Spleen (tissue), 11 donors: Measurements from ENCODE around the gene LAMB1. TPM values are rescaled to one million over a fixed set of nuclear protein-coding genes. Genes with fewer than 3 reads are reported as not detected.

Experiments
- DNase-seq: peaks from one replicate; pipeline ENCODE4 v3.0.0-alpha.2; 2020
- H3K27ac ChIP-seq, 8 donors: fragments of 200-600 bp; sonication (generic) in 7 of 8; 1 replicate in 4 of 8; 2 replicates in 4 of 8; pipeline versions ENCODE4 v1.5.0 to v1.8.0; 2016 to 2021; ENCODE audit warnings: inconsistent platforms in 4 of 8, mild to moderate bottlenecking in 4 of 8, moderate library complexity in 1 of 8
- H3K27me3 ChIP-seq, 7 donors: fragments of 200-600 bp; sonication (generic) in 6 of 7; replicated peaks in 1 of 7; 1 replicate in 4 of 7; 2 replicates in 3 of 7; pipeline versions ENCODE4 v1.5.0 to v1.8.0; 2016 to 2021; ENCODE audit warnings: inconsistent platforms in 3 of 7, mild to moderate bottlenecking in 1 of 7
- H3K36me3 ChIP-seq, 6 donors: fragments of 200-600 bp; sonication (generic) in 5 of 6; 1 replicate in 4 of 6; 2 replicates in 2 of 6; pipeline versions ENCODE4 v1.5.0 to v1.8.0; 2016 to 2021; ENCODE audit warnings: inconsistent platforms in 2 of 6
- H3K4me1 ChIP-seq, 6 donors: fragments of 200-600 bp; sonication (generic) in 5 of 6; 1 replicate in 3 of 6; 2 replicates in 3 of 6; pipeline versions ENCODE4 v1.5.0 to v1.8.0; 2016 to 2021; ENCODE audit warnings: inconsistent platforms in 3 of 6
- H3K4me3 ChIP-seq, 8 donors: fragments of 200-600 bp; sonication (generic) in 7 of 8; 1 replicate in 4 of 8; 2 replicates in 4 of 8; pipeline versions ENCODE4 v1.5.0 to v1.8.0; 2016 to 2021; ENCODE audit warnings: inconsistent platforms in 4 of 8, mild to moderate bottlenecking in 4 of 8, moderate library complexity in 2 of 8
- H3K9me3 ChIP-seq, 8 donors: fragments of 200-600 bp; sonication (generic) in 7 of 8; 1 replicate in 4 of 8; 2 replicates in 4 of 8; pipeline versions ENCODE4 v1.5.0 to v1.8.0; 2016 to 2021; ENCODE audit warnings: inconsistent platforms in 4 of 8
- POLR2A ChIP-seq, 3 donors: fragments of 450-650 bp; IDR thresholded peaks; one replicate each; pipeline ENCODE4 v1.5.1; 2017; ENCODE audit warnings: antibody characterized with exemption in 3 of 3, mild to moderate bottlenecking in 1 of 3
- POLR2AphosphoS5 ChIP-seq, 3 donors: sonication (generic); formaldehyde crosslinking; IDR thresholded peaks; one replicate each; pipeline ENCODE4 v1.5.1; 2017; ENCODE audit warnings: antibody characterized with exemption in 3 of 3
- WGBS, 5 donors: extraction: QIAGEN DNeasy Blood & Tissue Kit in 3 of 5; methylation state at CpG; one replicate each; pipeline versions ENCODE4 v1.1.5 to v1.1.7; 2013 to 2018; 5-methylcytosine and 5-hydroxymethylcytosine counted together
- intact Hi-C: fragments of 100-400 bp; cut with DNase I; formaldehyde crosslinking; loops from one replicate; pipeline ENCODE4 v1.15.0; 2023; ENCODE audit warnings: low total_unique reads
- polyA plus RNA-seq, 3 donors: library from polyadenylated mRNA; stranded (reverse); fragments of 200-250 nt; gene quantifications; one replicate each; pipeline ENCODE4 v1.2.1, GENCODE V29; 2013
- total RNA-seq, 7 donors: library from RNA; depleted of rRNA in 3 of 7; stranded (reverse); fragments of >200 nt in 3 of 7; fragmentation: NEBNext Ultra II Directional in 4 of 7; extraction: Animal tissue kit (Norgen Biotek cat#: 25700) in 4 of 7; gene quantifications; one replicate each; pipeline versions ENCODE4 v1.1.0 to v1.2.1, GENCODE V29; 2016 to 2021
- TF ChIP-seq, protein P1 (sequence below), 11 experiments: fragments of 200-600 bp in 7 of 11; fragments of 450-650 bp in 4 of 11; sonication (generic) in 4 of 11; IDR thresholded peaks in 8 of 11; conservative IDR thresholded peaks in 3 of 11; 1 replicate in 7 of 11; 2 replicates in 4 of 11; pipeline versions ENCODE4 v1.4.0 to v1.8.0; 2016 to 2021; ENCODE audit warnings: antibody characterized with exemption in 11 of 11, inconsistent platforms in 4 of 11, mild to moderate bottlenecking in 1 of 11
- donor health status: healthy with polysubstance abuse.
- donor health status: DM: no; HTN: no; CAD: no; lungs with moderate emphysema.
- donor health status: DM: no; HTN: no; CAD: no.
- donor health status: Bipolar disorder and iron deficiency.
- donor health status: healthy.
- donor health status: DM: no; HTN: no; CAD: no.
- donor health status: DM: yes; HTN: yes; CAD: no.

LAMB1 gene
- total and polyA plus RNA-seq, 10 donors, result 51.4 to 181 (median 126) TPM

DNA sequence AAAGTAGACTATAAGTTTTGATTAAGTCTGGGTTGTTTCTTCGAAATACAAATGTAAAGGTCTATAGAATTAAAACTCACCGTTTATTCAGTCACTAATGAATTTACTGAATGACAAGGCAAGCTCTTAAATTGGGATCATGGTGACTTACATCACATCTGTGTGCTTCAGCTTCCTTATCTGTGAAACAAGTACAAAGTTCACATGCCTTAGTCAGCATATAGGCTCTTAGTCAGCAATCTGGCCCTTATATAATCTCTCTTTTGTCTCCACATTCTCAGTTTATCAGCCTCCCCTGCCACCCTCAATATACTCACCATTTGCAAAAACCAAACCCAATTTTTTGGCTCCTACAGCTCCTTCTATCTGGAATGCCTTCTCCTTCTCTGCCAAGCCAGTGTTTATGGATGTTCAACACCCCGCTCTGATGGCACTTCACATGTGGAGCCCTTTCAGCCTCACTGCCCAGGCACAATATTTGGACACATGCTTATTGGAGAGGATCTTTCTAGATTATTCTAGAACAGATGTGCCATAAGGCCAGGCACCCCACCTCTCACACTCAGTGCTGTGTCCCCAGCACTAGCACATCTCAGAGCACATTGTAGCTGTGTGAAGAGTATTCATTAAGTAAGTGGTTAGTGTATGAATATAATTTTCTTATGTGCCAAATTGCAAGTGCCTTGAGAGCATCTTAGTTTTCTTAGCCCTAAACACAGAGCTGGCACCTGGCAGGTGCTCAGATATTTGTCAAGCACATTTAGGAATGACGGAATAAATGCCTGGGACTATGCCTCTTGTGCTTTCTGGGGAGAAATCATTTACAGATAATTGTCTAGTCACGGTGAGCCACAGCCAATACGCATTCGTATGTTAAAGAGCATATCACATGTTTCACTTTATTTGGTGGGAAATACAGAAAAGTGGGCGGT lies 9.8 kb upstream of the LAMB1 start:
- no peaks in the 10 kb centered on the region for H3K9me3 ChIP-seq
- no peaks in the 10 kb centered on the region for H3K36me3 ChIP-seq
- WGBS, 5 donors, result 81 to 95% (median 90%) methylated on average over 8 of the region's 8 CpGs
- no peak overlapping the region for H3K4me3 ChIP-seq
- H3K4me1 ChIP-seq, result no peaks in the 10 kb centered on the region
- intact Hi-C loops, result no loop called here
- TF ChIP-seq, protein P1, sequence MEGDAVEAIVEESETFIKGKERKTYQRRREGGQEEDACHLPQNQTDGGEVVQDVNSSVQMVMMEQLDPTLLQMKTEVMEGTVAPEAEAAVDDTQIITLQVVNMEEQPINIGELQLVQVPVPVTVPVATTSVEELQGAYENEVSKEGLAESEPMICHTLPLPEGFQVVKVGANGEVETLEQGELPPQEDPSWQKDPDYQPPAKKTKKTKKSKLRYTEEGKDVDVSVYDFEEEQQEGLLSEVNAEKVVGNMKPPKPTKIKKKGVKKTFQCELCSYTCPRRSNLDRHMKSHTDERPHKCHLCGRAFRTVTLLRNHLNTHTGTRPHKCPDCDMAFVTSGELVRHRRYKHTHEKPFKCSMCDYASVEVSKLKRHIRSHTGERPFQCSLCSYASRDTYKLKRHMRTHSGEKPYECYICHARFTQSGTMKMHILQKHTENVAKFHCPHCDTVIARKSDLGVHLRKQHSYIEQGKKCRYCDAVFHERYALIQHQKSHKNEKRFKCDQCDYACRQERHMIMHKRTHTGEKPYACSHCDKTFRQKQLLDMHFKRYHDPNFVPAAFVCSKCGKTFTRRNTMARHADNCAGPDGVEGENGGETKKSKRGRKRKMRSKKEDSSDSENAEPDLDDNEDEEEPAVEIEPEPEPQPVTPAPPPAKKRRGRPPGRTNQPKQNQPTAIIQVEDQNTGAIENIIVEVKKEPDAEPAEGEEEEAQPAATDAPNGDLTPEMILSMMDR (IDR thresholded peaks at IDR 0.05 in 8 of 11, conservative IDR thresholded peaks at IDR 0.05 in 3 of 11), result no peak
- TF ChIP-seq POLR2AphosphoS5 (IDR thresholded peaks at IDR 0.05), result no peak
- TF ChIP-seq POLR2A (IDR thresholded peaks at IDR 0.05), result no peak
- peaks cover 0 to 13% (median 0%) of the 10 kb centered on the region in 7 donors for H3K27me3 ChIP-seq
- H3K27ac ChIP-seq, result no peak overlapping the region
- no peak for DNase-seq

DNA sequence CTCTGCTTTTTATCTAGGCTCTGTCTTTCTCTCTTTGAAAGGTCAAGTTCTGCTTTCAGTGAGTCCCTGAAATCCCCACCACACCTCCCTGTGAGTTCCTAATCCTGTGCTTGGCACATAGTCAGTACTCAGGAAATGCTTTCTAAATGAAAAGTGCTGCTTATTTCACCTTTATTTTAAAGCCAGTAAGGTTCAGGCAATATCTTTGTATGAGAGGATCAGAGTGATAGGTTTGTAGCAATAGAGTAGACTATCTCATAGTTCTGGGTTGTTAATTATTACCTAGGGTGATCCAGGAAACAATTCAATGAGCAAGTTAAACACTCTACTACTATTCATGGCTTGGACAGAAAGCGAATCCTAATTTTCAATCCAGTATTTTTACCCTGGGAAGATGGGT lies 7.4 kb upstream of the LAMB1 start:
- intact Hi-C loops, result no loop called here
- H3K9me3 ChIP-seq, result no peaks in the 10 kb centered on the region

DNA sequence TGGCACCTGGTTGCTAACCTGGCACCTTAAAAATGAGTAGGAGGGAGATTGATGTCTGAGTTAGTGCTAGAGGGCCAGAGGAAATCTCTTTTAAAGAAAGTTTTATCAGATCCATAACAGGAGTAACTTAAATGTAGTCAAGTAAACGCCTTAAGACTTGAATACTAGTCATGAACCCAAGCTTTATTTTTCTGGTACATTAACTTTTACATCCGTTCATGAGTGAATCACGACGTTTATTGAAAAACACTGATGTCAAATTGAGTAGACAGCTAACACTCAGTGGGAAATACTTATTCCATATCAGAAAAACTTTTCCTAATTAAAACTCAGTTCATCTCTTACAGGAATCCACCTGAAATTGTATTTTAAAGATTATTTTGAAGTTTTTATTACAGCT lies 6.9 kb upstream of the LAMB1 start:
- peaks cover 0 to 41% (median 7%) of the 10 kb centered on the region in 7 donors for H3K27me3 ChIP-seq
- H3K27ac ChIP-seq, result no peak overlapping the region
- 86 to 92% (median 90%) methylated on average over 4 of the region's 4 CpGs for WGBS, 5 donors
- no peaks in the 10 kb centered on the region for H3K9me3 ChIP-seq
- DNase-seq, result no peak
- intact Hi-C loops, result no loop called here
- no peaks in the 10 kb centered on the region for H3K36me3 ChIP-seq
- TF ChIP-seq POLR2AphosphoS5 (IDR thresholded peaks at IDR 0.05) (no peak), POLR2A (IDR thresholded peaks at IDR 0.05) (no peak)
- TF ChIP-seq, protein P1 (IDR thresholded peaks at IDR 0.05 in 8 of 11, conservative IDR thresholded peaks at IDR 0.05 in 3 of 11), result no peak
- no peak overlapping the region for H3K4me3 ChIP-seq
- no peaks in the 10 kb centered on the region for H3K4me1 ChIP-seq

More for the DNA sequence above, 7.4 kb upstream of the LAMB1 start:
- Histone ChIP-seq H3K36me3 (no peaks in the 10 kb centered on the region), H3K4me3 (no peak overlapping the region), H3K4me1 (no peaks in the 10 kb centered on the region), H3K27ac (no peak overlapping the region), H3K27me3 (peaks cover 0 to 35% (median 7%) of the 10 kb centered on the region in 7 donors)
- no peak for DNase-seq
- TF ChIP-seq POLR2AphosphoS5 (IDR thresholded peaks at IDR 0.05), result no peak
- TF ChIP-seq POLR2A (IDR thresholded peaks at IDR 0.05), result no peak
- TF ChIP-seq, protein P1 (IDR thresholded peaks at IDR 0.05 in 8 of 11, conservative IDR thresholded peaks at IDR 0.05 in 3 of 11), result no peak
- WGBS, 5 donors, result 83 to 94% (median 87%) methylated on average over 1 of the region's 1 CpG

DNA sequence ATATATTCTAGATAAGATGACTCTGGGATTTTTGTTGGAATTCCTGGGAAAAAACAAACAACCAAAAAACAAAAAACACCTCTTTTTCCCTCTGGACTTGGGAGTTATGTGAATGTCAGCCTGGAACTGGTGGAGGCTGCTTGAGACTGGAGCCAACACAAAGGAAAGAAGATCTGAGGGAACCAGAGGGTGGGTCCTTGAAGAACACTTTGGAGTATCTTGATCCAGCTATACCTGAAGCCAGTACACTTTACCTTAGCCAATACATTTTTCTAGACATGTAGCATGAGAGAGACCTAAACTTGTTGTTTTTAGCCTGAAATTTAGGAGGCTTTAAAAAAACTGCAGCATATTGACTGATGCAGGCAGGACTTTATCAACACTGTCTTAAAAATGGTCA lies 5.9 kb upstream of the LAMB1 start:
- intact Hi-C loops, result no loop called here
- no peak for DNase-seq
- Histone ChIP-seq H3K27me3 (peaks cover 0 to 51% (median 10%) of the 10 kb centered on the region in 7 donors), H3K4me3 (no peak overlapping the region), H3K4me1 (peaks cover 0 to 9% (median 4%) of the 10 kb centered on the region in 6 donors), H3K36me3 (no peaks in the 10 kb centered on the region), H3K9me3 (no peaks in the 10 kb centered on the region), H3K27ac (no peak overlapping the region)
- TF ChIP-seq POLR2AphosphoS5 (IDR thresholded peaks at IDR 0.05), result no peak
- TF ChIP-seq POLR2A (IDR thresholded peaks at IDR 0.05), result no peak
- TF ChIP-seq, protein P1 (IDR thresholded peaks at IDR 0.05 in 8 of 11, conservative IDR thresholded peaks at IDR 0.05 in 3 of 11), result no peak
